ENCODE measurements around the gene MAGEB3.

DNA sequence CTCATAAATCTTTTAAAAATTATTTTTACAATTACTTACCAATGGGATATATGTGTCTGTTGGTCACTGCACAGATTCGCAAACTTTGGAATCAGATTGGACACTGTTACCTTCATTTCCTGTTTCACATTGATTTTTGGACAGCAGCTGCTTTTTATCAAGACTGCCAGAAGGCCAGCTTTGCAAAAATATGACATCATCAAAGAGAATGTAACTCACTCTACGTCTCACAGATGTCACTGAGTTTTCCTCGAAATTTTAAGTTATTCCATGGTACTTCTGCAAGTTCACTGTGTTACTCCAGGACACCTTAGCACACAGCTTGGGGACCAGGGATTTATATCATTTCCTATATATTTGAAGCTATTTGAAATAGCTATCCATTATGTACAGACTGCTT is 46.9 kb upstream of the MAGEB3 start:
- TF ChIP-seq POLR2AphosphoS5 (IDR thresholded peaks at IDR 0.05; ENCODE audit: low read depth, low read length) (no peak), SPEN (CRISPR knock-in tag; IDR thresholded peaks at IDR 0.05; ENCODE audit: low read depth) (no peak)
- TF ChIP-seq, protein P1, sequence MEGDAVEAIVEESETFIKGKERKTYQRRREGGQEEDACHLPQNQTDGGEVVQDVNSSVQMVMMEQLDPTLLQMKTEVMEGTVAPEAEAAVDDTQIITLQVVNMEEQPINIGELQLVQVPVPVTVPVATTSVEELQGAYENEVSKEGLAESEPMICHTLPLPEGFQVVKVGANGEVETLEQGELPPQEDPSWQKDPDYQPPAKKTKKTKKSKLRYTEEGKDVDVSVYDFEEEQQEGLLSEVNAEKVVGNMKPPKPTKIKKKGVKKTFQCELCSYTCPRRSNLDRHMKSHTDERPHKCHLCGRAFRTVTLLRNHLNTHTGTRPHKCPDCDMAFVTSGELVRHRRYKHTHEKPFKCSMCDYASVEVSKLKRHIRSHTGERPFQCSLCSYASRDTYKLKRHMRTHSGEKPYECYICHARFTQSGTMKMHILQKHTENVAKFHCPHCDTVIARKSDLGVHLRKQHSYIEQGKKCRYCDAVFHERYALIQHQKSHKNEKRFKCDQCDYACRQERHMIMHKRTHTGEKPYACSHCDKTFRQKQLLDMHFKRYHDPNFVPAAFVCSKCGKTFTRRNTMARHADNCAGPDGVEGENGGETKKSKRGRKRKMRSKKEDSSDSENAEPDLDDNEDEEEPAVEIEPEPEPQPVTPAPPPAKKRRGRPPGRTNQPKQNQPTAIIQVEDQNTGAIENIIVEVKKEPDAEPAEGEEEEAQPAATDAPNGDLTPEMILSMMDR (CRISPR knock-in tag; IDR thresholded peaks at IDR 0.05), result no peak
